HepG2 (cell line): ENCODE data around the gene DTX2. TPM values are rescaled to one million over a fixed set of nuclear protein-coding genes. Genes with fewer than 3 reads are reported as not detected.
A peak's percentile ranks its signal among the peaks of the same experiment; 100 is the strongest.
"Not testable (repeated sequence)": the region's sequence is repeated elsewhere in the genome, so short reads cannot be mapped to it uniquely, and the experiment has no call there.

Experiments used
- ATAC-seq: fragments of 200-7000 bp; cut with Tn5 transposase; 3 replicates; pipeline ENCODE4 v1.9.1; 2020; ENCODE audit warnings: mild to moderate bottlenecking, moderate library complexity
- BruUV-seq: library from RNA; stranded (reverse); fragments of 400-500 nt; replicated peaks from 2 replicates; lab custom pipeline; 2021; lab: Mats Ljungman, UMichigan
- CTCF ChIA-PET: fragments of 300-600 bp; formaldehyde crosslinking; extraction: SDS; loops from one replicate; lab custom pipeline; 2021; ENCODE audit warnings: low total read pairs, inconsistent platforms, low intra/inter-chr PET ratio; lab: Yijun Ruan, JAX
- POLR2A ChIA-PET: fragments of 350-600 bp; sonication (Branson Sonifier 250); formaldehyde crosslinking; loops from one replicate; lab custom pipeline; 2020; ENCODE audit warnings: antibody characterized with exemption, inconsistent platforms; lab: Yijun Ruan, JAX
- DNase-seq: peaks from one replicate; pipeline ENCODE4 v3.0.0-alpha.2; 2015; ENCODE audit warnings: low spot score
- FAIRE-seq: peaks from 3 replicates; lab custom pipeline; 2011; peaks lifted over from hg19 to GRCh38; lab: Jason Lieb, UNC
- H2AFZ ChIP-seq: one replicate; pipeline ENCODE4 v1.6.1; 2011; ENCODE audit warnings: low read length, inconsistent platforms
- H3K27ac ChIP-seq: fragments of 300-600 bp; 3 replicates; pipeline ENCODE4 v1.8.0; 2011; ENCODE audit warnings: mixed run types, mild to moderate bottlenecking, mixed read lengths, low read length, inconsistent platforms; ENCODE audit not compliant: insufficient read depth; ENCODE audit errors: extremely low read length
- H3K27me3 ChIP-seq, 2 experiments: fragments of 200-600 bp in 1 of 2; 2 replicates in 1 of 2; 3 replicates in 1 of 2; pipeline versions ENCODE4 v1.6.0 to v1.8.0; 2011; ENCODE audit warnings: low read length in 2 of 2, mild to moderate bottlenecking in 2 of 2, moderate library complexity in 2 of 2, inconsistent platforms in 1 of 2; ENCODE audit not compliant: insufficient read depth in 2 of 2, control insufficient read depth in 1 of 2
- H3K36me3 ChIP-seq, 2 experiments: fragments of 200-600 bp in 1 of 2; replicated peaks in 1 of 2; 2 replicates in 1 of 2; 3 replicates in 1 of 2; pipeline versions ENCODE4 v1.5.1 to v1.8.0; 2011; ENCODE audit warnings: low read length in 2 of 2, inconsistent platforms in 1 of 2; ENCODE audit not compliant: insufficient read depth in 2 of 2, control insufficient read depth in 1 of 2
- H3K4me1 ChIP-seq: 2 replicates; pipeline ENCODE4 v1.5.1; 2012; ENCODE audit warnings: low read length, inconsistent platforms; ENCODE audit not compliant: insufficient read depth
- H3K4me2 ChIP-seq: 2 replicates; pipeline ENCODE4 v1.6.0; 2011; ENCODE audit warnings: low read depth, low read length, inconsistent platforms
- H3K4me3 ChIP-seq, 3 experiments: fragments of 200-600 bp in 1 of 3; sonication (generic), shearing (Covaris generic) in 1 of 3; replicated peaks in 1 of 3; 2 replicates each; pipeline ENCODE4 v1.5.1; 2011 to 2016; ENCODE audit warnings: low read length in 3 of 3, inconsistent platforms in 2 of 3, low read depth in 2 of 3, mild to moderate bottlenecking in 2 of 3, control low read depth in 1 of 3, mixed read lengths in 1 of 3; ENCODE audit not compliant: insufficient read depth in 1 of 3
- H3K79me2 ChIP-seq: one replicate; pipeline ENCODE4 v1.6.1; 2011; ENCODE audit warnings: low read length, inconsistent platforms; ENCODE audit not compliant: insufficient read depth
- H3K9ac ChIP-seq: 2 replicates; pipeline ENCODE4 v1.6.0; 2011; ENCODE audit warnings: mild to moderate bottlenecking, low read depth, low read length, inconsistent platforms; ENCODE audit not compliant: insufficient read depth
- H3K9me3 ChIP-seq: 2 replicates; pipeline ENCODE4 v1.5.1; 2012; ENCODE audit warnings: mild to moderate bottlenecking, low read length
- H4K20me1 ChIP-seq: 2 replicates; pipeline ENCODE4 v1.6.0; 2011; ENCODE audit warnings: inconsistent platforms, mild to moderate bottlenecking, low read length, moderate library complexity; ENCODE audit not compliant: insufficient read depth
- ATAD3A ChIP-seq: sonication (generic); formaldehyde crosslinking; IDR thresholded peaks from 2 replicates; pipeline ENCODE4 v1.4.0; 2020; ENCODE audit warnings: missing genetic modification reagents
- ATF7 ChIP-seq, 2 experiments: fragments of 450-650 bp in 1 of 2; sonication (generic) in 1 of 2; formaldehyde crosslinking in 1 of 2; IDR thresholded peaks; 2 replicates each; pipeline versions ENCODE4 v1.4.0 to v1.6.1; 2016 to 2020; ENCODE audit warnings: antibody characterized with exemption in 1 of 2, mild to moderate bottlenecking in 1 of 2, missing genetic modification reagents in 1 of 2
- NBN ChIP-seq: fragments of 450-650 bp; conservative IDR thresholded peaks from 2 replicates; pipeline ENCODE4 v1.6.1; 2017
- ZFP41 ChIP-seq: sonication (generic); formaldehyde crosslinking; IDR thresholded peaks from 2 replicates; pipeline ENCODE4 v1.4.0; 2020; ENCODE audit warnings: mild to moderate bottlenecking, missing genetic modification reagents, borderline replicate concordance
- ZMYM3 ChIP-seq: sonication (generic); formaldehyde crosslinking; IDR thresholded peaks from 2 replicates; pipeline ENCODE4 v1.5.1; 2020; ENCODE audit warnings: mild to moderate bottlenecking, missing genetic modification reagents
- ZNF121 ChIP-seq: sonication (generic); formaldehyde crosslinking; IDR thresholded peaks from 2 replicates; pipeline ENCODE4 v1.5.0; 2020; ENCODE audit warnings: mild to moderate bottlenecking, missing genetic modification reagents
- ZNF256 ChIP-seq: sonication (generic); formaldehyde crosslinking; conservative IDR thresholded peaks from 2 replicates; pipeline ENCODE4 v1.4.0; 2020; ENCODE audit warnings: missing genetic modification reagents
- ZNF839 ChIP-seq: sonication (generic); formaldehyde crosslinking; IDR thresholded peaks from 2 replicates; pipeline ENCODE4 v1.4.0; 2020; ENCODE audit warnings: missing genetic modification reagents, mild to moderate bottlenecking, borderline replicate concordance
- WGBS: methylation state at CpG from one replicate; pipeline ENCODE4 v1.1.6; 2017; ENCODE audit warnings: low lambda C conversion rate; 5-methylcytosine and 5-hydroxymethylcytosine counted together
- in situ Hi-C: cut with HindIII; loops from 2 replicates; pipeline ENCODE4 v1.10.0; 2017; ENCODE audit warnings: low pct_unique_long_range_greater_than_20kb; ENCODE audit not compliant: extremely low pct_ligation_motif_present
- intact Hi-C: fragments of 100-400 bp; cut with micrococcal nuclease; formaldehyde crosslinking; loops from one replicate; pipeline ENCODE4 v1.10.0; 2022; ENCODE audit not compliant: unreplicated experiment
- polyA plus RNA-seq, 8 experiments: library from polyadenylated mRNA; depleted of rRNA in 3 of 8; stranded (reverse) in 7 of 8; unstranded in 1 of 8; fragments of >200 nt; fragmentation: Illumina TruSeq in 4 of 8; extraction: Trizol in 4 of 8; gene quantifications; 2 replicates each; pipeline versions ENCODE4 v1.2.1 to v1.2.3, GENCODE V29; 2011 to 2016; ENCODE audit warnings: low read depth in 4 of 8, missing spikeins in 1 of 8, mixed read lengths in 1 of 8; ENCODE audit not compliant: insufficient read depth in 1 of 8
- total RNA-seq, 5 experiments: library from RNA; depleted of rRNA; stranded (reverse); fragments of >200 nt; fragmentation: Illumina TruSeq; extraction: Trizol; gene quantifications; 2 replicates each; pipeline ENCODE4 v1.2.3, GENCODE V29; 2016; ENCODE audit warnings: low read depth in 1 of 5

Gene DTX2
- total and polyA plus RNA-seq, 2 of the 13 experiments (the other 11 are each of a cell fraction or from before 2014, with no cell fraction given), result 5.5 to 6.2 TPM

- Histone ChIP-seq H2AFZ (no peak overlapping the region), H3K4me1 (peaks cover 30% of the 10 kb centered on the region), H3K27me3 (no peaks in the 10 kb centered on the region), H3K27ac (no peak overlapping the region), H3K9ac (no peak overlapping the region), H3K4me2 (no peak overlapping the region), H3K9me3 (no peaks in the 10 kb centered on the region), H4K20me1 (no peaks in the 10 kb centered on the region), H3K4me3 (no peak overlapping the region), H3K36me3 (no peaks in the 10 kb centered on the region), H3K79me2 (peaks cover 6% of the 10 kb centered on the region)
- FAIRE-seq, result no peak
- TF ChIP-seq ZNF839 (CRISPR knock-in tag), result no peak
- no peak for TF ChIP-seq ZNF256
- peak; percentile 65 for TF ChIP-seq ATF7 (IDR thresholded peaks at IDR 0.05)
- no peak for TF ChIP-seq ATF7 (CRISPR knock-in tag; IDR thresholded peaks at IDR 0.05)
- TF ChIP-seq ATAD3A (CRISPR knock-in tag), result no peak
- no peak for TF ChIP-seq ZFP41 (CRISPR knock-in tag)
- TF ChIP-seq NBN, result no peak
- intact Hi-C loops, result no loop called here
- ATAC-seq, result no peak
- no TSS peak for BruUV-seq
- ChIA-PET CTCF (no interaction called here), POLR2A (no interaction called here)
- in situ Hi-C loops, result no loop called here
- no peak for DNase-seq
- WGBS, result 47% methylated on average over 5 of the region's 5 CpGs
Observed at GRCh38 chr7:76412249-76412648, 49.3 kb upstream of the DTX2 start.

DNA sequence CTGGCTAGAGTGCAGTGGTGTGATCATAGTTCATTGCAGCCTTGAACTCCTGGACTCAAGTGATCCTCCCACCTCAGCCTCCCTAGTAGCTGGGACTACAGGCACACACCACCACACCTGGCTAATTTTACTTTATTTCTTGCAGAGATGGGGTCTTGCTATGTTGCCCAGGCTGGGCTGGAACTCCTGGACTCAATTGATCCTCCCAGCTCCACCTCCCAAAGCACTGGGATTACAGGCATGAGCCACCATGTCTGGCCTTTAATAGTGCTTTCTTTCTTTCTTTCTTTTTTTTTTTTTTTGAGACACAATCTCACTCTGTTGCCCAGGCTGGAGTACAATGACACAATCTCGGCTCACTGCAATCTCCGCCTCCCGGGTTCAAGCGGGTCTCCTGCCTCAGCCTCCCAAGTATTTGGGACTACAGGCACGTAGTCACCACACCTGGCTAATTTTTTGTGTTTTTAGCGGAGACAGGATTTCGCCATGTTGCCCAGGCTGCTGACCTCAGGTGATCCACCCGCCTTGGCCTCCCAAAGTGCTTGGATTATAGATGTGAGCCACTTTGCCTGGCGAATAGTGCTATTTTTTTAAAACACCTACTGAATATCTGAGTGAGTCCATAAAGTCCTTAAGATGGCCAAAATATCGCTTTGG, 43.7 kb upstream of the DTX2 start:
- H3K4me3 ChIP-seq, H4K20me1 ChIP-seq, H3K4me1 ChIP-seq, POLR2A ChIA-PET, H3K79me2 ChIP-seq, ATAC-seq, H3K27me3 ChIP-seq, in situ Hi-C loops, H3K9me3 ChIP-seq, intact Hi-C loops, DNase-seq, CTCF ChIA-PET, FAIRE-seq, BruUV-seq, H3K9ac ChIP-seq, H3K4me2 ChIP-seq, H2AFZ ChIP-seq, H3K27ac ChIP-seq, H3K36me3 ChIP-seq: not testable (repeated sequence)
- WGBS, result 25% methylated on average over 10 of the region's 10 CpGs
- TF ChIP-seq ZNF121 (peak; percentile 92), ZMYM3 (CRISPR knock-in tag) (peak; percentile 68)
